Right renal pelvis (tissue), 4 donors: ENCODE results near the gene ZNG1F. TPM values are rescaled to one million over a fixed set of nuclear protein-coding genes. Genes with fewer than 3 reads are reported as not detected.
"Not testable (repeated sequence)": the region's sequence is repeated elsewhere in the genome, so short reads cannot be mapped to it uniquely, and the experiment has no call there.

Source experiments
- DNase-seq, 4 donors: peaks; one replicate each; pipeline ENCODE4 v3.0.0-alpha.2; 2013; ENCODE audit warnings: low read depth in 4 of 4, low spot score in 3 of 4, missing footprints in 1 of 4
- polyA plus RNA-seq, 4 donors: library from polyadenylated mRNA; unstranded; fragments of 120-200 nt; gene quantifications; one replicate each; pipeline ENCODE4 v1.2.1, GENCODE V29; 2013; ENCODE audit not compliant: insufficient read length in 4 of 4

ZNG1F gene
- polyA plus RNA-seq, result 10 to 100 TPM; 12.3 to 17.6 (median 15.1) TPM

- not testable (repeated sequence) for DNase-seq
Measured at GRCh38 chr9:41189217-41189616, at the start of gene ZNG1F. Gene ZNG1F (minus strand): TSS chr9:41189317. CDS start chr9:41189258, 59 bp downstream.

- DNase-seq, result not testable (repeated sequence)
Measured at GRCh38 chr9:41237110-41237749, 48.1 kb upstream of the ZNG1F start.

DNA sequence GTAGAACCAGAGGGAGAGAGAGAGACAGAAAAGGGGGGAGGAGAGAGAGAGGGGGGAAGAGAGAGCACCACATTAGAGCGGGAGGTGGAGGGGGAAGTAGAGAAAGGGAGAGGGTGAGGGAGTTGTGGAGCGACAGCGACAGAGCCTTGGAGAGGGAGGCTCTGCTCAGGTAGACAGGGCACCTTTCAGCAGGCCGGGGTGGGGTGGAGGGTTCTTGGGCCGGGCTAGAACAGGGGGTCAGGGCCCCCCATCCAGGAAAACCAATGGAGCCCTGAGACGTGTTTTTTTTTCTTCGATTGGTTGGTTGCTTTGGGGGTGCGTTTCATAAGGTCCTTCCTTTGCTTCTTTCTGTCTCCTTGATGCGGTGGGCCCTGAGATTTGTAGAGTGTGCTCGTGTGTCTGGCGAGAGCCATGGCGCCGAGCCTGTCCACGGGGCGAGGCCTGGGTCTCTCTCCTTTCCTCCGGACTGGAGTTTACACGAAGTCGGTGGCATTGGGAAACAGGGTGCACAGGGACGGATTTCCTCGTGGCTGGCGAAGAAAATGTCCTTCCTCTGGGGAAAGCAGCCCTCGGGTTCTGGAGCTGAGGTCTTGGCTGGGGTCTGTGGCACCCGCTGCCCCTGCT lies 47.5 kb upstream of the ZNG1F start:
- DNase-seq, result not testable (repeated sequence)

GRCh38 chr9:41234811-41235805 lies 46.0 kb upstream of the ZNG1F start:
- DNase-seq, result not testable (repeated sequence)

DNA sequence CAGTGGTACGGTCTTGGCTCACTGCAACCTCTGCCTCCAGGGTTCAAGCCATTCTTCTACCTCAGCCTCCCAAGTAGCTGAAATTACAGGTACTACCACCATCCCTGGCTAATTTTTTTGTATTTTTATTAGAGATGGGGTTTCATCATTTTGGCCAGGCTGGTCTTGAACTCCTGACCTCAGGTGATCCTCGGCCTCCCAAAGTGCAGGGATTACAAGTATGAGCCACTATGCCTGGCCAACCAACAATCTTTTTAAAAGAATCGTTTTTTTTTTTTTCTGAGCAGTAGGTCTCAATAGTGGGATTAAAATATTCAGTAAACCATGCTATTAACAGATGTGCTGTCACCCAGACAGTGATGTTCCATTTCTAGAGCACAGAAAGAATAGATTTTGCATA lies 45.1 kb upstream of the ZNG1F start:
- DNase-seq, result not testable (repeated sequence)

DNA sequence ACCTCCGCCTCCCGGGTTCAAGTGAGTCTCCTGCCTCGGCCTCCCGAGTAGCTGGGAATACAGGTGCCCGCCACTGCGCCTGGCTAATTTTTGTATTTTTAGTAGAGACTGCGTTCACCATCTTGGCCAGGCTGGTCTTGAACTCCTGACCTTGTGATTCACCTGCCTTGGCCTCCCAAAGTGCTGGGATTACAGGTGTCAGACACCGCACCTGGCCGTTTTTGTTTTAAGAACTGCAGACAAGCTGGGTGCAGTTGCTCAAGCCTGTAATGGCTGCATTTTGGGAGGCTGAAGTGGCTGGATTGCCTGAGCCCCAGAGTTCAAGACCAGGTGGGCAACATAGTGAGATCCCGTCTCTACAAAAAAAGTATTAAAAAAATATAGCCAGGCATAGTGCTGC lies 43.2 kb upstream of the ZNG1F start:
- not testable (repeated sequence) for DNase-seq

GRCh38 chr9:41230418-41230817 lies 41.3 kb upstream of the ZNG1F start:
- not testable (repeated sequence) for DNase-seq

DNA sequence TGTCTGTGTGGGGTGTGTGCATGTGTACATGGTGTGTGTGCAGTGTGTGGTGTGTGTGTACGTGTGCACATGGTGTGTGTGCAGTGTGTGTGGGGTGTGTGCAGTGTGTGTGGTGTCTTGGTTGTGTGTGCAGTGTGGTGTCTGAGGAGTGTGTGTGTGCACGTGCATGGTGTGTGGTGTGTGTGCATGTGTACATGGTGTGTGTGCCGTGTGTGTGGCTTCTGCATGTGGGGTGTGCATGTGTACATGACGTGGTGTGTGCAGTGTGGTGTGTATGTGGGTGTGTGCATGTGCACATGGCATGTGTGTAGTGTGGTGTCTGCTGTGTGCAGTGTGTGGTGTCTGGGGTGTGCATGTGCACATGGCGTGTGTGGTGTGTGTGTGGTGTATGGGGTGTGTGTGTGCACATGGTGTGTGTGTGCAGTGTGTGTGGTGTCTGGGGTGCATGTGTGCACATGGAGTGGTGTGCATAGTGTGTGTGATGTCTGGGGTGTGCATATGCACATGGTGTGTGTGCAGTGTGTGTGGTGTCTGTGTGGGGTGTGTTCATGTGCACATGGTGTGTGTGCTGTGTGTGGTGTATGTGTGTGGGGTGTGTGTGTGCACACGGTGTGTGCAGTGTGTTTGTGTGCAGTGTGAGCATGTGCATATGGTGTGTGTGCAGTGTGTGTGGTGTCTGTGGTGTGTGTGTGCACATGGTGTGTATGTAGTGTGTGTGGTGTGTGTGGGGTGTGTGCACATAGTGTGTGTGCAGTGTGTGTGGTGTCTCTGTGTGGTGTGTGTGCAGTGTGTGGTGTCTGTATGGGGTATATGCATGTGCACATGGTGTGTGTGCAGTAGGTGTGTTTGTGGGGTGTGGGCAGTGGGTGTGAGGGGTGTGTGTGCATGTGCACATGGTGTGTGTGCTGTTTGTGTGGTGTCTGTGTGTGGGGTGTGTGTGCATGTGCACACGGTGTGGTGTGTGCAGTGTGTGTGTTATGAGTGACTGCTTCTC lies 40.6 kb upstream of the ZNG1F start:
- DNase-seq, result no peak

- DNase-seq, result not testable (repeated sequence)
Measured at GRCh38 chr9:41219831-41220230, 30.7 kb upstream of the ZNG1F start.

DNA sequence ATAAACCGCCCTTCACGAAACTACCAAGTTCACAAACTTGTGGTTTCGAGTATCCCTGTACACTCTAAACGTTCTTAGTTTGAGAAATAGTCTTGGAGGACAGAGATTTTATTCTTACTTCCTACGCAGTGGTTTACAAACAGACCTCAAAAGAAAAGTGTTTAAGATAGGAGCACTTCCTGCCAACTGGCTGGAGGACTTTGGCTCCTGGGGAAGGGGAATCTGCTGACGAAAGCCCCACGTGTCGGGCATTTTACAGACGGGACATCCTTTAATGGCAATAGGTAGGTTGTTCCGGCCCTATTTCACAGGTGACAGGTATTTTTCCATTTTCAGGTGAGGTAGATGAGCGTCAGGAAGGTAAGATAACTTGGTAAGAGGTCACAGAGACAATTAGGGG lies 678 bp downstream of the ZNG1F start:
- DNase-seq, result not testable (repeated sequence)

GRCh38 chr9:41174994-41175393 lies 14.1 kb downstream of the ZNG1F start:
- not testable (repeated sequence) for DNase-seq

- not testable (repeated sequence) for DNase-seq
Measured at GRCh38 chr9:41150116-41150515, 39.0 kb downstream of the ZNG1F start.

DNA sequence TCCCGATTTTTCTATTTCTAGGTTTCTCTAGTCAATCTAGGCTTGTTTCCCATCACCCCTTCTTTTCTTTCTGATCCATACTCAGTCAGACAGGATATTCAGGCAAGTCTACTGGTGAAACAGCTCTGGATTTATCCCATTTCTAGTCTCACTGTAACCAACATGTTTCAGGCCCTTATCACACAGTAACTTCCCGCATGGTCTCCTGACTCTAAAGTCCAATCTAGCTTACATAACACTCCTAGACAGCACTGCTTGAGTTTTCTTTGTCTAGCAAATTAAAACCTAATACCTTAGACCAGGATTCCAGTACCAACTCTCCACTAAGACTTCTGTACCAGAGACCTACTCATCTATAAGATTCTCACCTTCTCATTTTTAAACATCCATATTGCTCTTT lies 47.2 kb downstream of the ZNG1F start:
- DNase-seq, result not testable (repeated sequence)

DNA sequence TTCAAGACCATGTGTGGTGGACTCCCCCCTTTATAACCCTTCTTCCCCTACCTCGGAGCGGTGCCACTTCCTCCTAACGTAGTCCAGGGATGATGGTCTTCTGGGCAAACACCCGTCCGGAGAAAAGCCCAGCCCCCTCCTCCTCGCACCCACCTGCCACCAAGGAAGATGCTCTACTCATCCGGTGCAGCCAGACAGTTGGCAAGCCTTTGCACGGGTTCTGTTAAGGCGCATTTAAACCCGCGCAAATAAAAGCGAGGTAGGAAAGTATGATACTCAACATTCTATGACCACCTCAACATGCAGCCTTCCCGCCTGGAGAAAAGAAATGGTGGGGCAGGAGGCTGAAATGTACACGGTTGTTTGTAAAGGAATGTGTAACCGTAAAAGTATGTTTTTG lies 60.5 kb downstream of the ZNG1F start, which contains the start of gene FOXD4L6:
Gene FOXD4L6 (minus strand): TSS at position 101 of the 400 bp plus-strand sequence. CDS start 298 bp downstream, outside the sequence.
- not testable (repeated sequence) for DNase-seq

DNA sequence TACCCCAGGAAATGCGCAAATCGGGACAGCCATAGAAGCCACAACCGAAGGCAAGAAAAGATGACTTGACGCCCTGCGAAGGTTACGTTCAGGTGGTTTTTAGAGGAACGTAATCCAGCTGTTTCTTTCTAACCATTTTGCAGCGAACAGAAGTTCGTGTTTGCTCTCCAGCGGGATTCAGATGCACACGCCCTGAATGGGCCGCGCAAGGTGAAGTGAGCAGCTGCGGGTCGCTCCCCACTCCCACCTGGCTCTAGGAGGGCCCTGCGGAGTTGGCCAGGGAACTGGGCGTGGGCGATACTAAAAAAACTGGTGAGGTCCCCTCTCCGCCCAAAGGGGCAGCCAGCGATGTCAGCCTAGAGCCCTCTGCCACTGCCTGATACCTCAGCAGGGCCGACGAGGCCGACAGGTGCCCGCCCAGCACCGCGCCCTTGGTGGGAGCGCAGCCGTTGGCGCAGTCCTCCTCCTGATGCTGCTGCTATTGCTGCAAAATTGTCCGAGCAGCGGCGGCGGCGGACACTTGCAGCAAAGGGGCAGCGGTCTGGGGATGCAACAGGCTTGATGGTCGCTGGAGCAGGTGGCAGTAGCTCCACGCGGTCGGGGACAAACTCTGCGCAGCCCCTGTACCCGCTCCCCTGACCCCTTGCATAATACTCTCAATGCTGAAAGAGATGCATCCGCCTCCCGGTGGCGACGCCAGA lies 62.2 kb downstream of the ZNG1F start:
- DNase-seq, result not testable (repeated sequence)

DNA sequence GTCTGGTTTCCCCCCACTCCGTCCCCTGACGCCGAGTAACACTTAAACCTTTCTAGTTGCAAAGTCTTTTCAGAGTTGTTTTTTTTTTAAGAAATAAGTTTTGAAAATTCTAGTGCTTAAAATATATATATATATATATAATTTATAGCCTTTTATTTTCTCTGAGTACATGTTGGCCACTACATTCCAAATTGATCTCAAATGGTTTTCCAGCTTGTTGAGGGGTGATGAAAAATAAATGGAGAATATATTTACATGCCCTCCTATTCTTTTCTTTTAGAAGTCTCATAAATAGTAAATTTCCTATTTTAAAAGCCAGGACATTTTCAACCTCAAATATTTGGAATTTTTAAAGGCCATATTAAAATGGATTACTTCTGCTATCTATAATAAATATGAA lies 63.2 kb downstream of the ZNG1F start:
- DNase-seq, result not testable (repeated sequence)

- DNase-seq, result not testable (repeated sequence)
Measured at GRCh38 chr9:41125109-41125658, 63.9 kb downstream of the ZNG1F start.

GRCh38 chr9:41124250-41125108 lies 64.6 kb downstream of the ZNG1F start:
- not testable (repeated sequence) for DNase-seq
